A549 (cell line): ENCODE data around the gene FBXO2. TPM values are rescaled to one million over a fixed set of nuclear protein-coding genes. Genes with fewer than 3 reads are reported as not detected.

Experiments
- ATAC-seq, 2 experiments: fragments of 200-7000 bp in 1 of 2; fragments of >200 bp in 1 of 2; cut with Nextera tagmentation in 1 of 2; cut with Tn5 transposase in 1 of 2; 3 replicates each; pipeline versions ENCODE4 v1.8.0 to v1.9.1; 2018 to 2020; ENCODE audit warnings: mild to moderate bottlenecking in 1 of 2, moderate library complexity in 1 of 2
- CTCF ChIA-PET: fragments of 300-600 bp; sonication (Branson Sonifier 250); formaldehyde crosslinking; extraction: SDS; loops from one replicate; lab custom pipeline; 2021; ENCODE audit warnings: antibody characterized with exemption, inconsistent platforms; lab: Yijun Ruan, JAX
- POLR2A ChIA-PET: fragments of 350-600 bp; formaldehyde crosslinking; extraction: SDS; loops from one replicate; lab custom pipeline; 2021; ENCODE audit warnings: antibody characterized with exemption, inconsistent platforms; lab: Yijun Ruan, JAX
- DNase-seq, 2 experiments: peaks; one replicate each; pipeline versions ENCODE4 v3.0.0 to v3.0.0-alpha.2; 2011 to 2016; ENCODE audit warnings: low read depth in 1 of 2, low spot score in 1 of 2
- FAIRE-seq: peaks from 2 replicates; lab custom pipeline; 2011; peaks lifted over from hg19 to GRCh38; lab: Jason Lieb, UNC
- H3K27ac ChIP-seq, 2 experiments: fragments of >200 bp; sonication (Bioruptor Twin); formaldehyde crosslinking; 3 replicates each; pipeline ENCODE4 v1.5.1; 2016 to 2017
- H3K4me1 ChIP-seq: fragments of >200 bp; sonication (Bioruptor Twin); formaldehyde crosslinking; 3 replicates; pipeline ENCODE4 v1.6.1; 2016
- H3K4me2 ChIP-seq: fragments of >200 bp; sonication (Bioruptor Twin); formaldehyde crosslinking; 3 replicates; pipeline ENCODE4 v1.6.1; 2016
- H3K4me3 ChIP-seq: fragments of >200 bp; sonication (Bioruptor Twin); formaldehyde crosslinking; 3 replicates; pipeline ENCODE4 v1.5.1; 2016
- H3K9me3 ChIP-seq: fragments of >200 bp; sonication (Bioruptor Twin); formaldehyde crosslinking; 3 replicates; pipeline ENCODE4 v1.6.1; 2016
- CHD4 ChIP-seq: fragments of 200-600 bp; sonication (generic); IDR thresholded peaks from 2 replicates; pipeline ENCODE4 v1.6.1; 2016; ENCODE audit warnings: antibody characterized with exemption, mild to moderate bottlenecking, borderline replicate concordance
- EP300 ChIP-seq, 2 experiments: fragments of >200 bp; sonication (Bioruptor Twin); formaldehyde crosslinking; IDR thresholded peaks; 2 replicates in 1 of 2; 3 replicates in 1 of 2; pipeline ENCODE4 v1.6.1; 2016 to 2017
- FOXS1 ChIP-seq: fragments of 250-450 bp; sonication (Bioruptor Pico); IDR thresholded peaks from 2 replicates; pipeline ENCODE4 v1.5.0; 2020; ENCODE audit warnings: mild to moderate bottlenecking, moderate library complexity
- HOXB13 ChIP-seq: fragments of 250-450 bp; sonication (Bioruptor Pico); IDR thresholded peaks from 2 replicates; pipeline ENCODE4 v1.5.0; 2020; ENCODE audit warnings: low read depth, mild to moderate bottlenecking, moderate library complexity
- JUN ChIP-seq, 2 experiments: fragments of >200 bp; sonication (Bioruptor Twin); formaldehyde crosslinking; IDR thresholded peaks; 2 replicates in 1 of 2; 3 replicates in 1 of 2; pipeline ENCODE4 v1.6.1; 2016 to 2017
- KDM1A ChIP-seq: fragments of 200-600 bp; sonication (generic); IDR thresholded peaks from 2 replicates; pipeline ENCODE4 v1.6.1; 2016; ENCODE audit warnings: low read depth, mild to moderate bottlenecking
- KDM5A ChIP-seq: fragments of 200-600 bp; sonication (generic); IDR thresholded peaks from 2 replicates; pipeline ENCODE4 v1.6.1; 2016; ENCODE audit warnings: antibody characterized with exemption, mild to moderate bottlenecking
- MAZ ChIP-seq: fragments of 150-350 bp; IDR thresholded peaks from 2 replicates; pipeline ENCODE4 v1.6.1; 2014; ENCODE audit warnings: antibody characterized with exemption, low read depth, low read length, borderline replicate concordance
- MYC ChIP-seq: IDR thresholded peaks from 2 replicates; pipeline ENCODE4 v1.6.1; 2012; ENCODE audit warnings: mild to moderate bottlenecking, inconsistent platforms, low read length, improper control_type of control experiment, borderline replicate concordance
- NPAS2 ChIP-seq: fragments of 250-450 bp; sonication (Bioruptor Pico); IDR thresholded peaks from 2 replicates; pipeline ENCODE4 v1.8.0; 2022; ENCODE audit warnings: mild to moderate bottlenecking, moderate library complexity, borderline replicate concordance
- PHF8 ChIP-seq: fragments of 200-600 bp; sonication (generic); IDR thresholded peaks from 2 replicates; pipeline ENCODE4 v1.6.1; 2016; ENCODE audit warnings: low read depth, mild to moderate bottlenecking, antibody characterized with exemption, moderate library complexity, borderline replicate concordance
- RCOR1 ChIP-seq: fragments of 150-350 bp; IDR thresholded peaks from 2 replicates; pipeline ENCODE4 v1.6.1; 2014; ENCODE audit warnings: antibody characterized with exemption, low read length, low read depth
- SMC3 ChIP-seq: fragments of >200 bp; sonication (Bioruptor Twin); formaldehyde crosslinking; IDR thresholded peaks from 3 replicates; pipeline ENCODE4 v1.6.1; 2018; ENCODE audit warnings: inconsistent platforms
- TFCP2L1 ChIP-seq: fragments of 250-450 bp; sonication (Bioruptor Pico); IDR thresholded peaks from 2 replicates; pipeline ENCODE4 v1.5.0; 2021; ENCODE audit warnings: mild to moderate bottlenecking
- TP53 ChIP-seq: fragments of 250-450 bp; sonication (Bioruptor Pico); IDR thresholded peaks from 2 replicates; pipeline ENCODE4 v1.5.0; 2021; ENCODE audit warnings: mild to moderate bottlenecking, moderate library complexity
- ZFP36 ChIP-seq: fragments of 450-650 bp; IDR thresholded peaks from 2 replicates; pipeline ENCODE4 v1.6.1; 2014; ENCODE audit warnings: borderline replicate concordance; ENCODE audit not compliant: partially characterized antibody
- WGBS: methylation state at CpG from one replicate; pipeline ENCODE4 v1.1.6; 2017; ENCODE audit errors: missing lambda C conversion rate; 5-methylcytosine and 5-hydroxymethylcytosine counted together
- polyA plus RNA-seq, 4 experiments: library from polyadenylated mRNA; depleted of rRNA in 3 of 4; stranded (reverse); fragments of >200 nt; fragmentation: RNase III in 1 of 4; extraction: RNeasy Plus Mini Kit Qiagen cat#74134 plus additional on column Dnase treatment in 1 of 4; gene quantifications; 2 replicates in 3 of 4; 3 replicates in 1 of 4; pipeline ENCODE4 v1.2.3, GENCODE V29; 2011 to 2017
- TF ChIP-seq, protein P1 (sequence below): fragments of 200-600 bp; sonication (generic); IDR thresholded peaks from 2 replicates; pipeline ENCODE4 v1.6.1; 2016; ENCODE audit warnings: antibody characterized with exemption, mild to moderate bottlenecking, moderate library complexity
- TF ChIP-seq, protein P2 (sequence below): IDR thresholded peaks from 2 replicates; pipeline ENCODE4 v1.6.1; 2012
- TF ChIP-seq, protein P3 (sequence below): fragments of 250-450 bp; sonication (Bioruptor Pico); IDR thresholded peaks from 2 replicates; pipeline ENCODE4 v1.5.0; 2020; ENCODE audit warnings: low read depth, mild to moderate bottlenecking, moderate library complexity
- TF ChIP-seq, protein P4 (sequence below): IDR thresholded peaks from 2 replicates; pipeline ENCODE4 v1.6.1; 2012

Gene FBXO2
- polyA plus RNA-seq, 2 of the 4 experiments (the other 2 are of a cell fraction), result 8.5 to 31.2 TPM

DNA sequence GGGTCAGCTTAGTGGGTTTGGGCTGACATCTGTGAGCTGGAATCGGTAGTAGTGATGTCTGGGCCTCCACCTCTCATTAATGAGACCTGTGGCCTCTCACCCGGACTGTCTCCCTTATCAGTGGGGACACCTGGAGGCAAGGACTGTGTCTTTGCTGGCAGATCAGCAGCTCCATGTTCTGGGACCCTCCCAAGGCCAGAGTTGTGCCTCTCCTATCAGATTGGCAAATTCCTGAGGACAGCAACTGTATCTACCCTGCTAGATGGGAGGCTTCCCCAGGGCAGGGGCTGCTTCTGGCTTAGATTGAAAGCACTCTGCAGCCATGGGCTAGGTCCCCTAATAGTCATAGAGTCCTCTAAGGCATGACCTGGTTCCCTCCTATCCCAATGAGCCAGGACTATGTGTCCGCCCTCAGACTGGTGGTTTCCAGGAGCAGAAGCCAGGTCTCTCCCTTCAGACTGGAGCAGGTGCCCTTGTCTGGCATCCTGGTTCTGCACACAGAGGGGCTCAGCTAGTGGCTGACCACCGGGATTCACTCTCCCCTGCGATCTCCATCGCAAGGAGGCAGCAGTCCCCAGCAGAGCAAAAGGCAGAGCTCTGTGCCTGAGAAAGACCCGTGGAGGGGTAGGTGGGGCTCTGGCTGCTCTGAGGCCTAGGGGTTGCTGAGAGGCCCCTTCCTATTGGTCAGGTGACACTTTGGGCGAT, 43.1 kb upstream of the FBXO2 start:
- 40% methylated on average over 6 of the region's 8 CpGs for WGBS
- H3K4me2 ChIP-seq, result no peak overlapping the region
- H3K27ac ChIP-seq, result no peak overlapping the region
- H3K9me3 ChIP-seq, result no peaks in the 10 kb centered on the region
- ATAC-seq (no peak), FAIRE-seq (no peak), DNase-seq (no peak)
- POLR2A ChIA-PET, result no interaction called here
- TF ChIP-seq CHD4, result no peak
- TF ChIP-seq, protein P1, sequence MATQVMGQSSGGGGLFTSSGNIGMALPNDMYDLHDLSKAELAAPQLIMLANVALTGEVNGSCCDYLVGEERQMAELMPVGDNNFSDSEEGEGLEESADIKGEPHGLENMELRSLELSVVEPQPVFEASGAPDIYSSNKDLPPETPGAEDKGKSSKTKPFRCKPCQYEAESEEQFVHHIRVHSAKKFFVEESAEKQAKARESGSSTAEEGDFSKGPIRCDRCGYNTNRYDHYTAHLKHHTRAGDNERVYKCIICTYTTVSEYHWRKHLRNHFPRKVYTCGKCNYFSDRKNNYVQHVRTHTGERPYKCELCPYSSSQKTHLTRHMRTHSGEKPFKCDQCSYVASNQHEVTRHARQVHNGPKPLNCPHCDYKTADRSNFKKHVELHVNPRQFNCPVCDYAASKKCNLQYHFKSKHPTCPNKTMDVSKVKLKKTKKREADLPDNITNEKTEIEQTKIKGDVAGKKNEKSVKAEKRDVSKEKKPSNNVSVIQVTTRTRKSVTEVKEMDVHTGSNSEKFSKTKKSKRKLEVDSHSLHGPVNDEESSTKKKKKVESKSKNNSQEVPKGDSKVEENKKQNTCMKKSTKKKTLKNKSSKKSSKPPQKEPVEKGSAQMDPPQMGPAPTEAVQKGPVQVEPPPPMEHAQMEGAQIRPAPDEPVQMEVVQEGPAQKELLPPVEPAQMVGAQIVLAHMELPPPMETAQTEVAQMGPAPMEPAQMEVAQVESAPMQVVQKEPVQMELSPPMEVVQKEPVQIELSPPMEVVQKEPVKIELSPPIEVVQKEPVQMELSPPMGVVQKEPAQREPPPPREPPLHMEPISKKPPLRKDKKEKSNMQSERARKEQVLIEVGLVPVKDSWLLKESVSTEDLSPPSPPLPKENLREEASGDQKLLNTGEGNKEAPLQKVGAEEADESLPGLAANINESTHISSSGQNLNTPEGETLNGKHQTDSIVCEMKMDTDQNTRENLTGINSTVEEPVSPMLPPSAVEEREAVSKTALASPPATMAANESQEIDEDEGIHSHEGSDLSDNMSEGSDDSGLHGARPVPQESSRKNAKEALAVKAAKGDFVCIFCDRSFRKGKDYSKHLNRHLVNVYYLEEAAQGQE, result no peak
- TF ChIP-seq, protein P2, sequence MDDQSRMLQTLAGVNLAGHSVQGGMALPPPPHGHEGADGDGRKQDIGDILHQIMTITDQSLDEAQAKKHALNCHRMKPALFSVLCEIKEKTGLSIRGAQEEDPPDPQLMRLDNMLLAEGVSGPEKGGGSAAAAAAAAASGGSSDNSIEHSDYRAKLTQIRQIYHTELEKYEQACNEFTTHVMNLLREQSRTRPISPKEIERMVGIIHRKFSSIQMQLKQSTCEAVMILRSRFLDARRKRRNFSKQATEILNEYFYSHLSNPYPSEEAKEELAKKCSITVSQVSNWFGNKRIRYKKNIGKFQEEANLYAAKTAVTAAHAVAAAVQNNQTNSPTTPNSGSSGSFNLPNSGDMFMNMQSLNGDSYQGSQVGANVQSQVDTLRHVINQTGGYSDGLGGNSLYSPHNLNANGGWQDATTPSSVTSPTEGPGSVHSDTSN, result no peak
- TF ChIP-seq MYC, result no peak
- TF ChIP-seq, protein P3, sequence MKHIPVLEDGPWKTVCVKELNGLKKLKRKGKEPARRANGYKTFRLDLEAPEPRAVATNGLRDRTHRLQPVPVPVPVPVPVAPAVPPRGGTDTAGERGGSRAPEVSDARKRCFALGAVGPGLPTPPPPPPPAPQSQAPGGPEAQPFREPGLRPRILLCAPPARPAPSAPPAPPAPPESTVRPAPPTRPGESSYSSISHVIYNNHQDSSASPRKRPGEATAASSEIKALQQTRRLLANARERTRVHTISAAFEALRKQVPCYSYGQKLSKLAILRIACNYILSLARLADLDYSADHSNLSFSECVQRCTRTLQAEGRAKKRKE (CRISPR knock-in tag), result no peak
- TF ChIP-seq, all 56 proteins: peak for 0
- H3K4me1 ChIP-seq, result no peaks in the 10 kb centered on the region
- no peak overlapping the region for H3K4me3 ChIP-seq
- CTCF ChIA-PET, result interaction anchor here (0.6 to 1.5 kb wide), 3 partner anchors 23 to 89 kb away, joined by 5 read pairs; no protein-coding TSS in a partner anchor

DNA sequence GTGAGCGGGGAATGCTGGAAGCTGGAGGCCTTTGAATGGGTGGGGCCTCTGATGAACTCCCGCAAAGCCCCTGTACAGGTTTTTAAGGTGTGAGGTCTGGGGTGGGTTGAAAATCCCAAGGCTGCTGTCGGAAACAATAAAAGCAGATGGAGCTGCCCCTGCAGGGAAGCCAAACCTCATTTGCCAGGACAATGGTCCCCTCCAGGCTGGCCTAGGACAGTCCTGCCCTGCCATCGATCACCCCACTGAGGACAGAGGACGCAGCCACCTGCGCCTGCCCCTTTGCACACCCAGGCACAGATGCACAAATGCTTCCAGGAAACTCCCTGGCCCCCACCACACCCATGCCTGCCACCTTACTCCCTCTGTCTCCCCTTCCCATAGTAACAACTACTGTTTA, 41.6 kb upstream of the FBXO2 start:
- no peak for DNase-seq
- Histone ChIP-seq H3K4me3 (no peak overlapping the region), H3K4me1 (no peaks in the 10 kb centered on the region), H3K4me2 (no peak overlapping the region), H3K27ac (no peak overlapping the region), H3K9me3 (no peaks in the 10 kb centered on the region)
- TF ChIP-seq SMC3, result no peak
- no peak for ATAC-seq
- no peak for FAIRE-seq
- POLR2A ChIA-PET, result no interaction called here
- CTCF ChIA-PET, result interaction anchor here (1.0 to 3.7 kb wide), 4 partner anchors 9 to 197 kb away, joined by 3 to 14 read pairs (median 4); no protein-coding TSS in a partner anchor
- WGBS, result 76% methylated on average over 6 of the region's 6 CpGs

DNA sequence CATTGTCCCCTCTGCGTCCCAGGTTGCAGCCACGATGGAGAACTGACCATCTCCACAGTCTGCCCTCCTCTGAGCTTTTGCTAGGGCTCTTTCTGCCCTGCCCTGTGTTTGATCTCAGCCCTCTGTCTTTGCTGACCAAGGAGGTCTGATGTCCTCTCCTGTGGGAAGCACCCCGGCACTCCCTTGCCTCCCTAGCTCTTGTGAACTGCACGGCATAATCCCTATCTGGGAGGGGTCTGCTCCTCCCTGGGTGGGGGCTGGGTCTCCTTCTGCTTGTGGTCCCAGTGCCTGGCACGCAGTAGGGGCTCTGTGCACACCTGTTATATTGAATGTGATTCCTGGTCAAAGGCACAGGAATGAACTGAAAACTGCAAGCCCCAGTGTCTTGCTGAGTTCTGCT, 39.7 kb upstream of the FBXO2 start:
- no peaks in the 10 kb centered on the region for H3K4me1 ChIP-seq
- FAIRE-seq (no peak), ATAC-seq (peak in 1 of 2 experiments; percentile 14; a peak in 1 of 6 replicates), DNase-seq (no peak)
- no peak overlapping the region for H3K4me2 ChIP-seq
- no peak overlapping the region for H3K27ac ChIP-seq
- CTCF ChIA-PET, result interaction anchor here (0.8 to 3.7 kb wide), 3 partner anchors 26 to 45 kb away, joined by 3 to 14 read pairs (median 3); no protein-coding TSS in a partner anchor
- TF ChIP-seq PHF8, result no peak
- TF ChIP-seq RCOR1, result no peak
- no peak for TF ChIP-seq NPAS2
- no peak for TF ChIP-seq KDM5A
- no peak for TF ChIP-seq CHD4
- TF ChIP-seq ZFP36, result no peak
- TF ChIP-seq TP53 (CRISPR knock-in tag), result no peak
- no peak for TF ChIP-seq KDM1A
- TF ChIP-seq HOXB13 (CRISPR knock-in tag), result no peak
- no peak for TF ChIP-seq MAZ
- TF ChIP-seq, protein P4, sequence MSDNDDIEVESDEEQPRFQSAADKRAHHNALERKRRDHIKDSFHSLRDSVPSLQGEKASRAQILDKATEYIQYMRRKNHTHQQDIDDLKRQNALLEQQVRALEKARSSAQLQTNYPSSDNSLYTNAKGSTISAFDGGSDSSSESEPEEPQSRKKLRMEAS, result no peak
- TF ChIP-seq FOXS1 (CRISPR knock-in tag), result no peak
- TF ChIP-seq, protein P1, result no peak
- no peak for TF ChIP-seq JUN (IDR thresholded peaks at IDR 0.05)
- no peak for TF ChIP-seq EP300 (IDR thresholded peaks at IDR 0.05)
- no peak for TF ChIP-seq TFCP2L1 (CRISPR knock-in tag)
- TF ChIP-seq, all 56 proteins: peak for 0
- POLR2A ChIA-PET, result no interaction called here
- Histone ChIP-seq H3K9me3 (no peaks in the 10 kb centered on the region), H3K4me3 (no peak overlapping the region)
- WGBS, result 29% methylated on average over 5 of the region's 5 CpGs
